NCI-H1694 treated with DMSO at 0.1 percent for 48 hours (cell line): ENCODE data around the gene DUS2.

ENCODE experiments used
- DNase-seq: peaks from one replicate; lab custom pipeline; 2025; lab: John Stamatoyannopoulos, UW

Gene DUS2

GRCh38 chr16:68046106-68046505 lies 23.0 kb downstream of the DUS2 start:
- DNase-seq: peak; percentile 93

GRCh38 chr16:68047987-68048386 lies 24.9 kb downstream of the DUS2 start:
- DNase-seq: no peak

GRCh38 chr16:68049449-68049848 lies 26.4 kb downstream of the DUS2 start:
- no peak for DNase-seq

- DNase-seq: no peak
Observed at GRCh38 chr16:68055395-68055794, 32.3 kb downstream of the DUS2 start.

- DNase-seq: no peak
Observed at GRCh38 chr16:68059804-68060203, 36.7 kb downstream of the DUS2 start.

- DNase-seq: no peak
Observed at GRCh38 chr16:68061396-68061795, 38.3 kb downstream of the DUS2 start.

GRCh38 chr16:68062910-68063393 lies 39.9 kb downstream of the DUS2 start:
- no peak for DNase-seq

GRCh38 chr16:68064791-68065365 lies 41.8 kb downstream of the DUS2 start:
- peak; percentile 44 for DNase-seq

- DNase-seq: no peak
Observed at GRCh38 chr16:68065716-68066305, 42.7 kb downstream of the DUS2 start.

GRCh38 chr16:68066763-68067162 lies 43.7 kb downstream of the DUS2 start:
- no peak for DNase-seq

GRCh38 chr16:68068926-68069325 lies 45.8 kb downstream of the DUS2 start:
- DNase-seq: no peak

- peak; percentile 17 for DNase-seq
Observed at GRCh38 chr16:68069511-68070248, 46.6 kb downstream of the DUS2 start.

- no peak for DNase-seq
Observed at GRCh38 chr16:68070249-68070730, 47.2 kb downstream of the DUS2 start.

- no peak for DNase-seq
Observed at GRCh38 chr16:68070806-68071517, 47.9 kb downstream of the DUS2 start.

- no peak for DNase-seq
Observed at GRCh38 chr16:68071518-68071901, 48.4 kb downstream of the DUS2 start.

- DNase-seq: no peak
Observed at GRCh38 chr16:68072038-68072695, 49.1 kb downstream of the DUS2 start.

GRCh38 chr16:68073902-68074760 lies 51.0 kb downstream of the DUS2 start:
- no peak for DNase-seq

- no peak for DNase-seq
Observed at GRCh38 chr16:68074850-68075555, 51.9 kb downstream of the DUS2 start.

GRCh38 chr16:68075980-68076379 lies 52.9 kb downstream of the DUS2 start:
- DNase-seq: no peak

- no peak for DNase-seq
Observed at GRCh38 chr16:68076560-68076959, 53.5 kb downstream of the DUS2 start.
